Ovary (tissue), 9 donors: ENCODE measurements around the gene DNASE1L2. TPM values are rescaled to one million over a fixed set of nuclear protein-coding genes. Genes with fewer than 3 reads are reported as not detected.

Source experiments
- DNase-seq, 5 donors: peaks; one replicate each; pipeline ENCODE4 v3.0.0-alpha.2; 2019 to 2020
- H3K27ac ChIP-seq, 2 donors: fragments of 200-600 bp; one replicate each; pipeline versions ENCODE4 v1.5.1 to v1.8.0; 2019 to 2022
- H3K27me3 ChIP-seq: fragments of 200-600 bp; one replicate; pipeline ENCODE4 v1.8.0; 2022
- H3K36me3 ChIP-seq: fragments of 200-600 bp; sonication (generic); one replicate; pipeline ENCODE4 v1.5.1; 2019
- H3K4me1 ChIP-seq: one replicate; pipeline ENCODE4 v1.8.1; 2013; ENCODE audit warnings: mild to moderate bottlenecking, moderate library complexity; ENCODE audit not compliant: insufficient read depth
- H3K4me3 ChIP-seq: fragments of 200-600 bp; sonication (generic); one replicate; pipeline ENCODE4 v1.5.1; 2017
- H3K9me3 ChIP-seq, 2 donors: fragments of 200-600 bp in 1 of 2; sonication (generic) in 1 of 2; one replicate each; pipeline versions ENCODE4 v1.5.1 to v1.8.1; 2013 to 2019; ENCODE audit warnings: mild to moderate bottlenecking in 1 of 2, moderate library complexity in 1 of 2
- EP300 ChIP-seq: sonication (generic); formaldehyde crosslinking; IDR thresholded peaks from one replicate; pipeline ENCODE4 v1.6.1; 2017; ENCODE audit warnings: antibody characterized with exemption
- POLR2A ChIP-seq: fragments of 450-650 bp; IDR thresholded peaks from one replicate; pipeline ENCODE4 v1.6.1; 2017; ENCODE audit warnings: antibody characterized with exemption, mild to moderate bottlenecking, moderate library complexity
- WGBS, 3 donors: extraction: QIAGEN DNeasy Blood & Tissue Kit in 1 of 3; methylation state at CpG; one replicate each; pipeline versions ENCODE4 v1.1.5 to v1.1.7; 2013 to 2017; 5-methylcytosine and 5-hydroxymethylcytosine counted together
- intact Hi-C, 4 donors: fragments of 100-400 bp; cut with DNase I; formaldehyde crosslinking; loops; one replicate each; pipeline versions ENCODE4 v1.11.0 to v1.15.1; 2022 to 2023
- polyA plus RNA-seq, 2 donors: library from polyadenylated mRNA; stranded (reverse); fragments of 200-250 nt in 1 of 2; fragments of 350-450 nt in 1 of 2; fragmentation: Illumina TruSeq in 1 of 2; extraction: RNeasy Lipid Tissue Mini Kit (QIAGEN cat#74804) in 1 of 2; gene quantifications; one replicate each; pipeline ENCODE4 v1.2.3, GENCODE V29; 2013 to 2014
- total RNA-seq, 7 donors: library from RNA; depleted of rRNA in 2 of 7; stranded (reverse); fragments of >200 nt in 2 of 7; fragmentation: NEBNext Ultra II Directional in 3 of 7; extraction: Animal tissue kit (Norgen Biotek cat#: 25700) in 3 of 7; gene quantifications; one replicate each; pipeline versions ENCODE4 v1.1.0 to v1.2.4, GENCODE V29; 2016 to 2023
- TF ChIP-seq, protein P1 (sequence below), 3 donors: fragments of 450-650 bp in 2 of 3; fragments of 200-600 bp in 1 of 3; IDR thresholded peaks; one replicate each; pipeline versions ENCODE4 v1.5.1 to v1.8.0; 2016 to 2022; ENCODE audit warnings: antibody characterized with exemption in 3 of 3, mild to moderate bottlenecking in 1 of 3
- donor health status: DM: no; HTN: no; CAD: no; lungs with moderate emphysema.
- donor health status: DM: no; HTN: no; CAD: no.
- donor health status: Bipolar disorder and iron deficiency.
- donor health status: DM: yes; HTN: yes; CAD: no.
- donor health status: DM: no; HTN: no; CAD: no.
- donor health status: DM: yes; HTN: yes; CAD: no.

Gene DNASE1L2
- total and polyA plus RNA-seq, 9 donors: 0.37 to 1.1 (median 0.73) TPM; not detected in 1

DNA sequence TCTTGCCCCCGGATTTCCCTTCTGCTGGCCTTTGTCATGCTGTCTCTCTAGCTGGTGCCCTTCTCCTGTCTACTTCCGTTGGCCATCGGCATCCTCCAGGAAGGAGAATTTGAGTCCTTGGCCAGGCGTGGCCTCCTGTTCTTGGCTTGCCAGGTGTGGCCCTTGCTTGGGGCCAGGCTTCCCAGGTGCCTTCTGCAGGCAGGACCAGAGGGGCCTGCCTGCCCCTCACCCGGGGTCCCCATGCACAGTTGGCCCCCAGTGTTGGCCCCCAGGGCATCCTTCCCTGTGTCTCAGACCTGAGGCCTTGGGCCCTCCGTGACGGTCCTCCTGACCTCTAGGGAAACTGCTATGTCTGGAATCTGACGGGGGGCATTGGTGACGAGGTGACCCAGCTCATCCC is 28.4 kb upstream of the DNASE1L2 start:
- intact Hi-C loops: no loop called here
- H3K36me3 ChIP-seq: no peaks in the 10 kb centered on the region
- H3K27ac ChIP-seq: no peak overlapping the region

DNA sequence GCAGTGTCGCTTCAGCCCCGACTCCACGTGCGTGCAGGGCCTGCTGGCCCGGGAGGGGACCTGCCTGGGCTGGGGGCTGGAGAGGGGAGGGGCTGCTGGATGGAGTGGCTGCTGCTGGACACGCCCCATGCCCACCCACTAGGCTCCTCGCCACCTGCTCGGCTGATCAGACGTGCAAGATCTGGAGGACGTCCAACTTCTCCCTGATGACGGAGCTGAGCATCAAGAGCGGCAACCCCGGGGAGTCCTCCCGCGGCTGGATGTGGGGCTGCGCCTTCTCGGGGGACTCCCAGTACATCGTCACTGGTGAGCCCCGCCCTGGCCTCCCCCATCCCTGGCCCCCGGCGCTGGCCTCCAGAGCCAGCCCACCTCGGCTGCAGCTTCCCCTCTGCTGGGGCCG is 27.9 kb upstream of the DNASE1L2 start:
- Histone ChIP-seq H3K27me3 (no peaks in the 10 kb centered on the region), H3K9me3 (no peaks in the 10 kb centered on the region), H3K4me3 (no peak overlapping the region), H3K27ac (no peak overlapping the region), H3K36me3 (no peaks in the 10 kb centered on the region), H3K4me1 (peaks cover 9% of the 10 kb centered on the region)
- no peak for DNase-seq
- 65 to 76% (median 76%) methylated on average over 22 to 23 of the region's 23 CpGs for WGBS, 3 donors
- TF ChIP-seq POLR2A (no peak), EP300 (no peak)
- TF ChIP-seq, protein P1, sequence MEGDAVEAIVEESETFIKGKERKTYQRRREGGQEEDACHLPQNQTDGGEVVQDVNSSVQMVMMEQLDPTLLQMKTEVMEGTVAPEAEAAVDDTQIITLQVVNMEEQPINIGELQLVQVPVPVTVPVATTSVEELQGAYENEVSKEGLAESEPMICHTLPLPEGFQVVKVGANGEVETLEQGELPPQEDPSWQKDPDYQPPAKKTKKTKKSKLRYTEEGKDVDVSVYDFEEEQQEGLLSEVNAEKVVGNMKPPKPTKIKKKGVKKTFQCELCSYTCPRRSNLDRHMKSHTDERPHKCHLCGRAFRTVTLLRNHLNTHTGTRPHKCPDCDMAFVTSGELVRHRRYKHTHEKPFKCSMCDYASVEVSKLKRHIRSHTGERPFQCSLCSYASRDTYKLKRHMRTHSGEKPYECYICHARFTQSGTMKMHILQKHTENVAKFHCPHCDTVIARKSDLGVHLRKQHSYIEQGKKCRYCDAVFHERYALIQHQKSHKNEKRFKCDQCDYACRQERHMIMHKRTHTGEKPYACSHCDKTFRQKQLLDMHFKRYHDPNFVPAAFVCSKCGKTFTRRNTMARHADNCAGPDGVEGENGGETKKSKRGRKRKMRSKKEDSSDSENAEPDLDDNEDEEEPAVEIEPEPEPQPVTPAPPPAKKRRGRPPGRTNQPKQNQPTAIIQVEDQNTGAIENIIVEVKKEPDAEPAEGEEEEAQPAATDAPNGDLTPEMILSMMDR (IDR thresholded peaks at IDR 0.05): no peak
- intact Hi-C loops: no loop called here

More for the DNA sequence above, 28.4 kb upstream of the DNASE1L2 start:
- DNase-seq: no peak
- no peaks in the 10 kb centered on the region for H3K9me3 ChIP-seq
- H3K4me3 ChIP-seq: no peak overlapping the region
- 84 to 90% (median 85%) methylated on average over 9 of the region's 9 CpGs for whole genome bisulfite sequencing, 3 donors
- TF ChIP-seq POLR2A: no peak
- H3K27me3 ChIP-seq: no peaks in the 10 kb centered on the region
- peaks cover 8% of the 10 kb centered on the region for H3K4me1 ChIP-seq

DNA sequence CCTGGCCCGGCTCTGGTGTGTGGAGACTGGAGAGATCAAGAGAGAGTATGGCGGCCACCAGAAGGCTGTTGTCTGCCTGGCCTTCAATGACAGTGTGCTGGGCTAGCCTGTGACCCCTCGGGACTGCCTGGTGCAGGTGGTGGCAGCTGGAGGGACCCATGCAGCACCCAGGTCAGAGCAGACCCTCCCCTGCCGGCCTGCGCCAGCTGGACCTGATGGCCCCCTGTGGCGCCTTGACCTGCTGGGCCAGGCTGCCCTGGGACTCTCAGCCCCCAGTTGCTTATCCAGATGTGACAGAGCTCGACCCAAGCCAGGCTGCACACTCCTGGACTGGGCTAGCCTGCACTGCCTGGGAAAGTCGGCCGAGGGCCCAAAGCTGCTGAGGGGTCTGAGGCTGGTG is 27.5 kb upstream of the DNASE1L2 start:
- H3K27me3 ChIP-seq: no peaks in the 10 kb centered on the region
- H3K27ac ChIP-seq: no peak overlapping the region
- no peak overlapping the region for H3K4me3 ChIP-seq
- no peaks in the 10 kb centered on the region for H3K36me3 ChIP-seq
- H3K4me1 ChIP-seq: peaks cover 13% of the 10 kb centered on the region
- TF ChIP-seq EP300: no peak
- TF ChIP-seq, protein P1 (IDR thresholded peaks at IDR 0.05): no peak
- no peak for TF ChIP-seq POLR2A
- no peak for DNase-seq
- H3K9me3 ChIP-seq: no peaks in the 10 kb centered on the region
- 70 to 81% (median 79%) methylated on average over 5 to 9 of the region's 9 CpGs for WGBS, 3 donors
- intact Hi-C loops: no loop called here

DNA sequence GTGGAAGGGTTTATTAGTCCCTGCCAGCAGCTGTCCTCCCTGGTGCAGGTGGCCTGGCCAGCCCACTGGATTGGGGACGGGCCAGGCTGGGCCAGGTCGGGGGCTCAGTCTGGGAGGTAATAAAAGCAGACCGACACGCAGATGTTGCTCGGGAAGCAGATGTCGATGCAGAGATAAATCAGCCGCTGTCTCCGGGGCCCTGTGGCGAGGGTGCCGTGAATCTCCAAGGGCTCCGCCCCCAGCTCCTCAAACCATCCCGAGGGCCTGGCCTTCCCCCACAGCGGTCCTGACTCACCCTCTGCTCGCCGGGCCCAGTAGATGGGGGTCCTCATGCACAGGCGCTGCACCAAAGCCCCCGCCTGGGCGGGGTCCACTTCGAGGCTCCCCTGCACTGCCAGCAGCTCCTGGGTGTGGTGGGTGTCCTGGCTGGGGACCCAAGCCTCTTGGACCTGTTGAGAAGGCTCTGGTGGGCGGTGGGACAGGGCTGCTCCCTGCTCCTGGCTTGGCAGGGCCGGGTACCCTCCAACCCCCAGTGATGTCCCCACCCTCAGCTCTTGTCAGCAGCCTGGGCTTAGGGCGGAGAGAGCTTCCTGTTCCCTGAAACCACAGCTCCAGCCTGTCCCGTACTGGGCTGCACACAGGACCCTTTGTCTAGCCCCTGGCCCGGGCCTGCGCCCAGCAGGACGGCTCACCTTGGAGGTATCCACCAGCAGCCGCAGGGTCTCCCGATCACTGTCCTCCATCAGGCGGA is 26.8 kb upstream of the DNASE1L2 start:
- Histone ChIP-seq H3K36me3 (no peaks in the 10 kb centered on the region), H3K27ac (no peak overlapping the region), H3K9me3 (no peaks in the 10 kb centered on the region), H3K4me1 (peaks cover 17% of the 10 kb centered on the region), H3K4me3 (no peak overlapping the region), H3K27me3 (no peaks in the 10 kb centered on the region)
- DNase-seq: no peak
- intact Hi-C loops: no loop called here
- 69 to 77% (median 76%) methylated on average over 11 to 29 of the region's 29 CpGs for WGBS, 3 donors
- TF ChIP-seq, protein P1 (IDR thresholded peaks at IDR 0.05): no peak
- no peak for TF ChIP-seq EP300
- TF ChIP-seq POLR2A: no peak

DNA sequence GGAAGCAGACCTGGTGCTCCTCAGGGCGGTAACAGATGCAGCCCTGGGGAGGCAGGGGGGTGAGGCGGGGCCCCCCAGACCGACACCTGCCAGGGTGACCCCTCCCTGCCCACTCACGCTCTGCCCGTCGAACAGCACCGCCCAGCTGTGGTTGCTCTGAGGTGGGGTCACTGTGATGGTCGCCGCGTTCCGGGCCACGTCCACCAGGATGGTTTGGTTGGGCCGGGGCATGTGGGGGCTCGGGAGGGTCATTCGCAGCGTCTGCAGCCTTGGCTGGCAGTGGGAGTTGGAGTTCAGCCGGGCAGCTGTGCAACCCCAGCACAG is 26.3 kb upstream of the DNASE1L2 start:
- 79 to 87% (median 85%) methylated on average over 16 to 17 of the region's 17 CpGs for WGBS, 3 donors
- peaks cover 13% of the 10 kb centered on the region for H3K4me1 ChIP-seq

More for the DNA sequence above, 26.3 kb upstream of the DNASE1L2 start:
- TF ChIP-seq EP300 (no peak), POLR2A (no peak)
- TF ChIP-seq, protein P1 (IDR thresholded peaks at IDR 0.05): no peak
- no peak overlapping the region for H3K27ac ChIP-seq
- no peaks in the 10 kb centered on the region for H3K27me3 ChIP-seq
- no peaks in the 10 kb centered on the region for H3K36me3 ChIP-seq
- H3K4me3 ChIP-seq: no peak overlapping the region
- intact Hi-C loops: no loop called here
- no peak for DNase-seq
- no peaks in the 10 kb centered on the region for H3K9me3 ChIP-seq
